ENCODE data around the gene TMPRSS11D.
A peak's percentile ranks its signal among the peaks of the same experiment; 100 is the strongest.

TMPRSS11D gene

GRCh38 chr4:67886281-67886680, 2.5 kb upstream of the TMPRSS11D start:
- DNase-seq (ENCODE audit: low read depth, low spot score), result no peak

- DNase-seq (ENCODE audit: low read depth, low spot score), result no peak
These were observed 2.0 kb upstream of the TMPRSS11D start for GRCh38 chr4:67885762-67886161.

GRCh38 chr4:67884701-67885100, 899 bp upstream of the TMPRSS11D start:
- DNase-seq (ENCODE audit: low read depth, low spot score), result no peak

- DNase-seq (ENCODE audit: low read depth, low spot score), result no peak
These were observed 344 bp downstream of the TMPRSS11D start for GRCh38 chr4:67883458-67883857.

GRCh38 chr4:67880866-67881610, 2.8 kb downstream of the TMPRSS11D start:
- no peak for DNase-seq (ENCODE audit: low read depth, low spot score)

GRCh38 chr4:67879486-67879885, 4.3 kb downstream of the TMPRSS11D start:
- no peak for DNase-seq (ENCODE audit: low read depth, low spot score)

GRCh38 chr4:67877086-67877485, 6.7 kb downstream of the TMPRSS11D start:
- DNase-seq (ENCODE audit: low read depth, low spot score), result no peak

GRCh38 chr4:67874986-67875385, 8.8 kb downstream of the TMPRSS11D start:
- DNase-seq (ENCODE audit: low read depth, low spot score), result no peak

GRCh38 chr4:67873116-67873515, 10.7 kb downstream of the TMPRSS11D start:
- no peak for DNase-seq (ENCODE audit: low read depth, low spot score)

GRCh38 chr4:67871867-67872266, 11.9 kb downstream of the TMPRSS11D start:
- no peak for DNase-seq (ENCODE audit: low read depth, low spot score)

- no peak for DNase-seq (ENCODE audit: low read depth, low spot score)
These were observed 14.1 kb downstream of the TMPRSS11D start for GRCh38 chr4:67869580-67870190.

GRCh38 chr4:67861513-67861912, 22.3 kb downstream of the TMPRSS11D start:
- no peak for DNase-seq (ENCODE audit: low read depth, low spot score)

GRCh38 chr4:67853336-67853735, 30.5 kb downstream of the TMPRSS11D start:
- DNase-seq (ENCODE audit: low read depth, low spot score), result no peak

- no peak for DNase-seq (ENCODE audit: low read depth, low spot score)
These were observed 62.9 kb downstream of the TMPRSS11D start for GRCh38 chr4:67820903-67821302.

GRCh38 chr4:67810011-67810410, 73.8 kb downstream of the TMPRSS11D start:
- no peak for DNase-seq (ENCODE audit: low read depth, low spot score)

GRCh38 chr4:67809502-67809901, 74.3 kb downstream of the TMPRSS11D start:
- DNase-seq (ENCODE audit: low read depth, low spot score), result peak; percentile 78

GRCh38 chr4:67796810-67797209, 87.0 kb downstream of the TMPRSS11D start:
- no peak for DNase-seq (ENCODE audit: low read depth, low spot score)

- DNase-seq (ENCODE audit: low read depth, low spot score), result no peak
These were observed 93.1 kb downstream of the TMPRSS11D start for GRCh38 chr4:67790721-67791120.

GRCh38 chr4:67787311-67787710, 96.5 kb downstream of the TMPRSS11D start:
- DNase-seq (ENCODE audit: low read depth, low spot score), result no peak

- no peak for DNase-seq (ENCODE audit: low read depth, low spot score)
These were observed 98.3 kb downstream of the TMPRSS11D start for GRCh38 chr4:67785528-67785927.

- DNase-seq (ENCODE audit: low read depth, low spot score), result no peak
These were observed 104.2 kb downstream of the TMPRSS11D start for GRCh38 chr4:67779631-67780030.

GRCh38 chr4:67776746-67777145, 107.1 kb downstream of the TMPRSS11D start:
- DNase-seq (ENCODE audit: low read depth, low spot score), result peak; percentile 3

All from ELF-1 (cell line).